Activated T-cell treated with anti-CD3 and anti-CD28 coated beads for 48 hours (primary cell): ENCODE results near the gene CAB39.
A peak's percentile ranks its signal among the peaks of the same experiment; 100 is the strongest.

Experiments used
- DNase-seq: peaks from one replicate; pipeline ENCODE4 v3.0.0-alpha.2; 2020; ENCODE audit warnings: low read depth

The CAB39 gene

DNA sequence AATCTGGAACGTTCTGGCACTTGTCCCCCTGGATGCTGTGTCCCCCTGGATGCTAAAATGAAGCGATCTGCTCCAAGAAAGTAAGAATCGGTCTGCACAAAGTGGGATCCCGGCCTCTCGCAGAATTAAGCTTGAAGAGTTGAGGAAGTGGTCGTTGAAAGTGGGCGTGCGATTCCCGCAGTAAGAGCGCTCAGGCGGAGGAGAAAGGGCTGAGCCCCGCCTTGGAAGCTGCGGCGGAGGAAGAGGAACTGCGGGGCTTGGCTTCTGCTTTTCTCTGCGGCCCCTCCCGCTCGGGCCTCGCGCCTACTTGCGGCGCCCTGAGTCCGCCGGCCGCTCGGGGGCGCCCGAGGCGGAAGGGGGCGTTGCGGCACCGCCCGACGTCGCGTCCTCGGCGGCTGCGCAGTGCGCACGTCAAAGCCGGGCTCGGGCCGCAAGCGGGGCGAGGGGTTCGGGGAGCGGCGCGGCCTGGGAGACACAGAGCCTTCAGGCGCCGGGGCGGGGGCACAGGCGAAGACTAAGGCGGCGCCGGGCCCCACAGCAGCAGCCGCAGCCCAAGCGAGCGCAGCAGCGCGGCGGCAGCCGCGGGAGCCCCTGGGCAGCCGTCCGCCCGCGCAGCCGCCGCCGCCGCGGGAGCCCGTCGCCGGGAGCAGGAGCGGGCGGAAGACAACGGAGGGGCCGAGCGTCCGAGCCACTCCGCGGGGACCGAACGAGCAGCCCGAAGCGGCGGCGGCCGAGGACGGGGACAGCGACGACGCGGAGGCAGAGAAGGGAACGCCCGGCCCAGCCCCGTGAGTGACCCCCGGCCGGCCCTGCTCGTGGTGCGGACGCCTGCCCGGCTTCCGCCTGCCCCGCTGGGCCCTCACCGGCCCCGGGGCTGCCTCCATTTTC is at the start of gene CAB39:
TSS of gene CAB39 (plus strand) at position 400 of the 888 bp plus-strand sequence. CDS start 47,160 bp downstream, outside the sequence.
- DNase-seq, result peak; percentile 90

DNA sequence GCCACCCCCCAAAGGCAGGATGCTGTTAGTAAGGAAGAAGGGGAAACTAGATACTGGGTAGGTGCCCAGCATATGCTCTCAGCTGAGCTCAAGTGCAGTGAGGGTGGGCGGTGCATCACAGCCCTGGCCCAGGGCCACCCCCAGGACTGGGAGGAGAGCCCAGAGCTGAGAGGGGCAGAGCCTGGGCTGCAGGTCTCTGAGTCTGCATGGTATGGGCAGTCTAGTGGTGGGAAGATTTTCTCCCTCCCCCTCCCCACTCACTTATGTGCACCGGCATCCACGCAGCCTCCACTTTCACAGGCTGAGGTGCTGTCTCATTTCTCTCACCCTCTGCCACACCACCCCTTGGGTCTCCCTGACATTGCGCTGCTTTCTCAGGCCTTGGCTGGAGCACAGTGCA is 48.5 kb upstream of the CAB39 start:
- peak; percentile 28 for DNase-seq

DNA sequence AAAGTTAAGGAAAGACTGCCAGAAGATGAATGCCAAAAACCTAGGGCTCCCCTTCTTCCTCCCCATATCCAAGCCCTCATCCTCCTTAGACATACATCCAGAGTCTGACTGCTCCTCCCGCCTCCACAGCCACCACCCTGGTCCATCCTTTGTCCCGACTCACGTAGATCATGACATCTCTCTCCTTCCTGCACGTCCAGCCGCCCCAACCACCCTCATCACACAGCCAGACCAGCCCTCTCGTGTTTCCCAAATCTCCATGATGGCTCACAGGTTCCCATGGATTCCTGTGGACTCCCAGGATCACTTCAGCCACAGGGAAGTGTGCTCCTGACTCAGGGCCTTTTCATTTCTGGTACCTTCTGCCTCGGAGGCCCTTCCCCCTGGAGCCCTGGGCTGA is 47.8 kb upstream of the CAB39 start:
- DNase-seq, result no peak

DNA sequence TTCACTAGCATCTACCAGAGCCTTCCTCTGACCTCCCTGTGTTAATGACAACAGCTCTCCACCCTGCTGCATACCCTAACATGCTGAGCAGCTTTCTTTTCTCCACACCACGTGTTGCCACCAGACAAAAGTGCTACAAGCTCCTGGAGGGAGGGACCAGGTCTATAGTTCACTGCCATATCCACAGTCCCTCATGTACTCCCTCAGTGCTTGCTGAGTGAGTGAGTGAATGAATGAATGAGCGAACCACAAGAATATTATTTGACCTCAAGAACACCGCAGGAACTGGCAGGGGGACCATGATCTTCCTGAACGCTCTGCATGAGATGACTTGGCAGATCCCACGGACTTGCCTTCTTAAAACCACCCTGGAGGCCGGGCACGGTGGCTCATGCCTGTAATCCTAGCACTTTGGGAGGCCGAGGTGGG is 47.4 kb upstream of the CAB39 start:
- peak; percentile 15 for DNase-seq

DNA sequence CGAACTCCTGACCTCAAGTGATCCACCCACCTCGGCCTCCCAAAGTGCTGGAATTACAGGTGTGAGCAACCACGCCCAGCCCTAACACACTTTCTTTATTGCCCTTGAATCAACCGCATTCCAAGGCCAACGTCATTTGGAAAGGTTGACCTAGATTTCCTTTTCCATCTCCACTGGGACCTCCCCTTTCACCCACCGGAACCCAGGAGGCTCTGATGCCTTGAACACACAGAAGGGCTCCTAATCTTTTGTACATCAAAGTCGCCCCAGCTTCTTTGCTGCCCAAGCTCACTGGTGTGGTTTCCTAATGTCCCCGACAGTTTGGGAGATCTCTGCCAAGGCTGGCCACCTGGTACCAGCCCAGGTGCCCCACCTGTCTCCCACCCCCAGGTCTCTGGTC is 46.2 kb upstream of the CAB39 start:
- DNase-seq, result no peak

DNA sequence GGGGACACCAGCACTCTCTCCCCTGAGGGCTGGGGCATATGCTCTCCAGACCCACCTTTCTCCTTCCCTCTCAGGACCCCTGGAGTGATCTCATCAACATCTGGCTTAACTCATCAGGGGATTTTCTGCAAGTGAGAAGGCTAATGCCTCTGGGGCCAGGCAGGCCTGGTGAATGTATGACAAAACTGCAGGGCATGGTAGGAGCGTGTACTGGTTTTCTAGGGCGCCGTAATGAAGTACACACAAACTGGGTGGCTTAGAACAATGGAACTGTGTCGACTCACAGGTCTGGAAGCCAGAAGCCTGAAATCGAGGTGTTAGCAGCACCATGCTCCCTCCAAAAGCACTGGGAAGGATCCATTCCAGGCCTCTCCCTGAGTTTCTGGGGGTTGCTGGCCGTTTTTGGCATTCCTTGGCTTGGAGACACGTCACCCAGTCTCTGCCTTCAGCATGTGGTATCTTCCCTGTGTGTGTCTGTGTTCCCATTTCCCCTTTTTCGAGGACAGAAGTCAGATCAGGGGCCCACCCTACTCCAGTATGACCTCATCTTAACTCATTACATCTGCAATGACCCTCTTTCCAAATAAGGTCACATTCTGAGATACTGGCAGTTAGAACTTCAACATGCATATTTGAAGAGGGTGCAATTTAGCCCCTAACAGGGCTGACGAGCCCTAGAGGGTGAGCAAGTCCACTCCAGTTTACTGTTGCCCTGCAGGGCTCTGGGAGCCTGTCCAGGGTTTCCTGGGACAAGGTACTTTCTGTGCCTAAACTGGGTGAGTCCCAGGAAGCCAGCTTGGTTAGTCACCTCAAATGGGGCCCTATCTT is 45.5 kb upstream of the CAB39 start:
- peak; percentile 16 for DNase-seq

DNA sequence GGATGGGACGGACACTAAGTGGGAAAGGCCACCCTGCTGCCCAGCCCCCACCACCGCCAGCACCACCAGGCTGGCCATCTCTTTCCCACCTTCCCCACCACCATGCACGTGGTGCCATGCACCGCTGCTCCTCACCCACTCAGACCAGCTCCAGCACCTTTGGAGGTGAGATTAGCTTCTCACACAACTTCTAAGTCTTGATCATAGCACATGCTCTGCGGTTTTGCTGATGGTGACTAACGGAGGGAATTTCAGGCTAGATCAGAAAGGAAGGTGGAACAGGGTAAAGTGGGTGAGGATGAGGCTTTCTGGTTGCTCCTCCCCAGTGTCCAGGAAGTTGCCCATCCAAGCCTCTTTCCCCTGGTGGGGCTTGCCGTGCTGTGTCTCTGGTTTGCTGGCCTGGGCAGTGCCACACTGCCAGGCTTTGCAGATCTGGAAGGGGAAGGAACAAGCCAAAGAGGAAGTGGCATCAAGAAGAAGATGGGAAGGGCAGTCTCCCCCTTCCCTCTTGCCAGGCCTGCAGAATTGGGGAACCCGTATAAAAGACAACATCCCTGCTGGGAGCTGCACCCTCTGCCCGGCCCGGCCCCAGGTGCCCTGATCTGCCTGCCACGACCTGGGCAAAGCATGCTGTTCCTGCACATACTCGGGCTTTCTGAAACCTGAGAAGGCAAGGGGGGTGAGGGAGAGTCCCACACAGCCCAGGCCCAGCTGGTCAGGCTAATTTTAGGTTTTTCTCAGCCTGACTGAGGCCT is 44.3 kb upstream of the CAB39 start:
- DNase-seq, result peak; percentile 40

DNA sequence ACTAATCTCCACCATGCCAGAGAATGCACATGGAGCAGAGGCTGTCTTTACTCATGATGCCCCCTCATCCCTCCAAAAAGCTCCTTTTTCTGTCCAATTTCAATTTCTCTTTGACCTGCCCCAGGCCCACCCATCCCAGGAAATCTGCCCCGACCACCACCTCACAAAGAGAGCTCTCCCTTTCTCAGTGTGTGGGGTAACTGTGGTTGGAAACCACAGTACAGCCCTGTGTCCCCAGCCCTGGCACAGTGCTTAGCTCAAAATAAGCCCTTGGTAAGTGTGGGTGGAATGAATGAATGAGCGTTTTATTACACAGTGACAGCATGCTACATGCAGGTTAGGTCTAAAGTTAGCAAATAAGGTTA is 43.7 kb upstream of the CAB39 start:
- peak; percentile 16 for DNase-seq

DNA sequence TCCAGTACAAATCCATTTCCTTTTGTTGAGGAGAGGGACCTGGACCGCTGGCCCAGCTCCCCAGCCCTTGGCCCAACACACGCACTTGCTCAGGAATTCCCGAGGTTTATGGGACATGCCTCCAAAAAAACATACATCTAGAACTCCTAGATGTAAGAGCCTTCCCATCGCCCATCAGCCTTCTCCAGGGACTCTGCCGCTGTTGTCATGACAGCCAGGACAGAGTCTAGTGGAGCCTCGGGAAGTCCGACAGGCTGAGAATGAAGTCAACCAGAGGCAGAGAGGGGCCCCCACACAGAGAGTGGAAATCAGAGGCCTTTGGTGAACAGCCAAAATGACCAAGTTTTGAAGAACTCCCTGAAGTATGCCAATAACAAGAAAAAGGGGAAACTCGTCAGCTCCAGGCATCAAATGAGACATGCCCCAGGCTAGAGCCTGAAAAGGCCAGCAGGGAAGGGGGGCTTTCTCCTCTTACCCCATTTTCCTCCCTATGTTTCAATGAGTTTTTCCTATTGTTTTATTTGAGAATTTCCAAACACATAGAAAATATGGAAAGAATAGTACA is 43.2 kb upstream of the CAB39 start:
- no peak for DNase-seq

DNA sequence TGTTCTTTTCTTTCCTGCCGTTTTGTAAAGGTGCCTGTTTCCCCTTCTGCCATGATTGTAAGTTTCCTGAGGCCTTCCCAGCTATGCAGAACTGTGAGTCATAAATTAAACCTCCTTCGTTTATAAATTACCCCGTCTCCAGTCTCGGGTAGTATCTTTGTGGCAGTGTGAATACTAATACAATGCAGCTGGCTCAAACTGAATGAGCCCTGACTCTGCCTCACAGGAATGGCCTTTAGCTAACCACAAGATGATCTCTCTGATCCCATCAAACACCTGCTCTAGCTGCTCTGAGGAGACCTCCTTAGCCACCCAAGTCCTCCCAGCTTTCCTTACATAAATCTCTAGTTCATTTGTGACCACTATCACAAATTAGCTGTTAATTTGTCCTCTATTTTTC is 41.5 kb upstream of the CAB39 start:
- DNase-seq, result no peak

DNA sequence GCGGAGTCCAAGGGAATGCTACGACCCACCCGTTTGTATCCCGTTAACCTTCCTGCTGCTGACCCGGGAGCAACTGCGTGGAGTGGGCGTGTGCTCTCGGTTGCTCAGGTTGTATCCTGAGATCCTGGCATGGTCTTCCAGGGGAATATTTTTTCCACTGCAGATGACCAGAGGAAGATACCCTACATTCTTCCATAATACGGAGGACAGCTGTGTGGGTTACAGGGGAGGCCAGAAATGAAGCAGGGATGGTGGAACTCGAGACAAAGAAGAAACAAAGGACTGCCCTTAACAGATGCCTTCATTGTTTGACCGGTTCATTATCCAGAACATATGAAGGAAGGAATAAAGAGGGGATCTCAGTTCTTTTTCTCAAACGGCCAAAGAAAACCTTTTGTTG is 39.8 kb upstream of the CAB39 start:
- no peak for DNase-seq

DNA sequence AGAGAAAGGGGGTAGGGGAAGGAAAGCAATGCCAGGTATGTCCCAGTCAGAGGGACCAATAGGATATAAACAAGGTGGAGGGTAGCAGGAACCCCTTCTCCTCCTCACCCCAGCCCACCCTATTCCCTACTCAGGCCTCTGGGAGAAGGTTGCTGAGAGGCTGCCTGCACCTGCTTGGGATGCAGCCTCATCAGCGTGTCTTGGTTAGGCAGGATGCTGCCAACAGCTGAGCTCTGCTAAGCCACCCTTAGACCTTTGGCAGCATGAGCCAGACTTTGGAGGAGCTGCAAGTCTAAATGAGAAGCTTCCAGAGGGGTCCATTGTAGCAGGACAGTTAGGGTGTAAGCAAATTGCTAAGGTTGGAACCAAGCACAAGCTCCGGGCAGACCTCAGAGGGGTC is 38.2 kb upstream of the CAB39 start:
- no peak for DNase-seq

DNA sequence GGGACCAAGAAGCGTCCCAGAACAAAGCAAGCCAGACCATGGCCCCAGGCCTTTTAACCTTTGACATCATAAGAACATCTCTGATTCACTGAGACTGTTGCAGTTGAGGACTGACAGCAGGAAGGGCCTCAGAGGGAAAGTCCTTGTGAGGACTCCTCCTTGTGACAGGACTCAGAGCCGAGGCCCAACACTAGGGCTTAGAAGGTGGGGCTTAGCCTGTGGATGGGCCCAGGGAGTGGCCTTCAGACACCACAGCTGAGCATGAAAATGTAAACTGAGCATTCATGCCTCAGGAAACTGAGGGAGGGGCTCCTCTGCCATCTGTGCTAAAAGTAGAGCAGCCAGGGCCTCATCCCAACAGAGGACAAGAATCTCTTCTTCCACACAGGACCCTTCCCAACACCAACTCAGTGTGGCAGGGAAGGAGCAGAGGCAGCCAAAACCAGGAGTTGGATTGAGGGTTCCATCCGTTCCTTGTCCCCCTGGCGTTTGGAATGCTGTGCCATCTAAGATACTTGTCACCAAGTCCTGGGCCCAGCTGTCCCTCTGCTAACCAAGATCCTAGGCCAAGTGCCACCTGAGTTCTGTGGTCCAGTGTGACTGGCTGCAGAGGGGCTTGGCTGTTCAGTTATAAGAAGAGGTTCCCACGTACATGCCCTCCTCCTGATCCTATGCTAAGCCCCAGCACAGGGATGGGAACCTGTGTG is 37.5 kb upstream of the CAB39 start:
- no peak for DNase-seq

DNA sequence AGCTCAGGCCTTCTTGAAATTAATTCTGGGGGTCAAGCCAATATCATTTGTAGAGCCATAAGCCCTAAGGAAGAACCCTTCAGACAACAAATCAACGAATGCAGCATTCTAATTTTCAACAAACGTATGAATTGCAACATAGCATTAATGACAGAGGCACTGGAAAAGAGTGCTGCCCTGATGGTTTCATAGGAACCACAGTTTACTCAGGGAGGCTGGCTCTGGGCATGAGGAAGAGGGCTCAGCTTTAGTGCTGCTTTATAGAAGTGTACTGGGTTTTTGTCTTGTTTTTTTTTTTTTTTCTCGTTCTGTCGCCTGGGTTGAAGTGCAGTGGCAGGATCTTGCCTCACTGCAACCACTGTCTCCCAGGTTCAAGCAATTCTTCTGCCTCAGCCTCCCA is 36.1 kb upstream of the CAB39 start:
- DNase-seq, result no peak

DNA sequence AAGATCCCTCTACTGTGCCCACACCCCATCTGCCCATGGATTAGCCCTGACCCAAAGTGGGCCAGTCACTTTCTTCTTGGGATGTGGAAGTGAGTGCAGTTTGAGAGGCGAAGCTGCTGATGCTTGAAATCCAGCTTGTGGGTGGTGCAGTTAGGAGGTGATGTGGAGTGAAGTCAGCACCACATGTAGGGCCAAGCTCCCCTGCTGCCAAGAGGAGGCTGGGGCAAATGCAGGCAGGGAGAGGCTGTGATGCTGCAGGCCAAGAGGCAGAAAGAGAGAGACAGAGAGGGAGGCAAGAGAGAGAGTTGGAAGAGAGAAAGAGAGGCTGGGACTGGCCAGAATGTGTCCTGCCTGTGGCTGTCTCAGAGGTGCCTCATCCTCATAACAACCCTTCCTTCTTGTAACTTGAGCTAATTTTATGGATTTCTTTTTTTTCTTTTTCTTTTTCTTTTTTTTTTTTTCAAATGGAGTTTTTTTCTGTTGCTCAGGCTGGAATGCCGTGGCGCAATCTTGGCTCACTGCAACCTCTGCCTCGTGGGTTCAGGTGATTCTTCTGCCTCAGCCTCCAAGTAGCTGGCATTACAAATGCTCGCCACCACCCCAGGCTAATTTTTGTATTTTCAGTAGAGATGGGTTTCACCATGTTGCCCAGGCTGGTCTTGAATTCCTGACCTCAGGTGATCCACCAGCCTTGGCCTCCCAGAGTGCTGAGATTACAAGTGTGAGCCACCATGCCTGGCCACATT is 35.3 kb upstream of the CAB39 start:
- DNase-seq, result no peak

DNA sequence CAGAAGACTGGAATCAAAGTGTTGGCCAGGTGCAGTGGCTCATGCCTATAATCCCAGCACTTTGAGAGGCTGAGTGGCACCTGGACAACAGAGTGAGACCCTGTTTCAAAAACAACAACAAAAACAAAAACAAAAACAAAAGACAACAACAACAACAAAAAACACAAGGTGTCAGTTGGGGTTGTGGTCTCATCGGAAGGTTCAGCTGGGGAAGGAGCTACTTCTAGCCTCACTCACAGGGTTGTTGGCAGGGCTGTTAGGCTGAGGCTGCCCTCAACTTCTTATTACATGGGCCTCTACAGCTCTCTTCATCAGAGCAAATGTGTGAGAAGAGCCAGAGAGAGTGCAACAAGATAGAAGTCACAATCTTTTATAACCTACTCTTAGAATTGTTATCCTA is 34.6 kb upstream of the CAB39 start:
- no peak for DNase-seq

DNA sequence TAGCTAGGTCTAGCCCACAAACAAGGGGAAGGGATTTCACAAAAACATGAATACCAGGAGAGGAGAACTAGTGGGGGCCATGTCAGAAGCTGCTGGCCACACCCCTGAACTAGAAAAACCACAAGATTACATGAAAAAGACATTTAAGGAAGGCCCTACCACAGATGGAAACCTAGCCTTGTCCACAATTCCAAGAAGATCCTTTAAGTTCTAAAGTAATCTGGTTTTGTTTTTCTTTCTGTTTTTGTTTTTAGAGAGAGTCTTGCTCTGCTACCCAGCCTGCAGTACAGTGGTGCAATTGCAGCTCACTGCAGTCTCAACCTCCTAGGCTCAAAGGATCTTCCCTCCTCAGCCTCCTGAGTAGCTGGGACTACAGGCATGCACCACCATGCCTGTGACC is 34.2 kb upstream of the CAB39 start:
- DNase-seq, result no peak

DNA sequence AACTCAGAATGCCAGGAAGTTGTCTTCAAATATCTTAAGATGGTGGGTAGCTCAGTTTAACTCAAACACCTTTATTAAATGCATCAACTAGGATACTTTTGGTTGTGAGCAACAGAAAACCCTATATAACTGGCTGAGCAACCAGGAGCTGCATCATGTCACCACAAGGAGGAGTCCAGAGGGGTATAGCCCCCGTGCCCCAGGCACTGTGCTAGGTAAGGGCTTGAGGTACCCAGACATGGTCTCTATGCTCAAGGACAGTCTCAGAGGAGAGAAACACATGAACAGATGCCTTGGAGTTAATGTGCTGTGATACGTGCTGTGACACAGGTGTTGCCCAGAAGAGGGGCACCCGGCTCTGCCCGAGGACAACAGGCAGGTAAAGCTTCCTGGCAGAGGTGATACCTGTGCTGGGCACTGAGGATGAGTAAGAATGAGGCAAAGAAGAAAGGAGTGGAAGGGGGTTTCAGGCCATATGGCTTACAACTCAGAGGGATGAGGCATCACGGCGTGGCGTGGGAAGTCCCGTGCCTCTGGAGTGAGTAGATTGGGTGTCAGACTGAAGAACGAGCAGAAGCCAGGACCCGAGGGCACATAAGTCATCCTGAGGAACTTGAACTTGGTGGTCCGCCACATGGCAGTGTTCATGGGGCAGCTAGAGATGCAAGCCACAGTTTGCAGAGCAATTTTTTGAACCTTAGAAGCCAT is 32.0 kb upstream of the CAB39 start:
- peak; percentile 26 for DNase-seq

DNA sequence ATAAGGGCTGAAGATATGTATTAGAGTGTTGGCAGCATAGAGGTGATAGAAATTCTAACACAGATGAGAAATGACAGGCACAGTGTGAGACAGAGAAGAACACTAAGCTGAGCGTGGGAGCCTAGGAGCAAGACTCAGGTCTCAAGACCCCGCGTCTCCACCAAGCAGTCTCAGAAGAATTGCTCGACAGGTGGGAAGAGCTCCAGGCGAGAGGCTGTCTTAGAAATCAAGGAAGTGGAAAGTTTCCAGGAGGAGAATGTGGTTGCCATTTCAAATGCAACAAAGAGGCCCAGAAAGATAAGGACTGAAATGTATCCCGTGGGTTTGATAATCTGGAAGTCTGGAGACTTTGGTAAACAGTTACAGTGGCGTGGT is 31.5 kb upstream of the CAB39 start:
- DNase-seq, result no peak

DNA sequence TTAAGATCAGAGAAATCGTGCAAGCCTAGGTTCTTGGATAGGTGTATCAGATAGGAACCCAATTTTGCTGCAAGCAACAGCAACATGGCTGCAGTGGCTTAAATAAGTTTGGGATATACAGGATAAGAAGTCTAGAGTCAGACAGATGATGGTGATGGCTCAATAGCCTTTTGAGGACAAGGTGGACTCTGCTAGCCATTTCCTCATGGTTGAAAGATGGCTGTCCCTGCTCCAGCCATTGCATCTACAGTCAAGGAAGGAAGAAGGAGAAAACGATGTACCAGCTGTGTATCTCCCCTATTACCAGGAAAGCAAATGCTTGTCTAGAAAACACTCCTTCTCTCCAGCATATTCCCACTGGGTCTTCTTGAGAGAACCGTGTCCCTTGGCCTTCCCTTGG is 30.1 kb upstream of the CAB39 start:
- no peak for DNase-seq
